ENCODE results near the gene KCNJ15.
"Not testable (repeated sequence)": the region's sequence is repeated elsewhere in the genome, so short reads cannot be mapped to it uniquely, and the experiment has no call there.

KCNJ15 gene

DNA sequence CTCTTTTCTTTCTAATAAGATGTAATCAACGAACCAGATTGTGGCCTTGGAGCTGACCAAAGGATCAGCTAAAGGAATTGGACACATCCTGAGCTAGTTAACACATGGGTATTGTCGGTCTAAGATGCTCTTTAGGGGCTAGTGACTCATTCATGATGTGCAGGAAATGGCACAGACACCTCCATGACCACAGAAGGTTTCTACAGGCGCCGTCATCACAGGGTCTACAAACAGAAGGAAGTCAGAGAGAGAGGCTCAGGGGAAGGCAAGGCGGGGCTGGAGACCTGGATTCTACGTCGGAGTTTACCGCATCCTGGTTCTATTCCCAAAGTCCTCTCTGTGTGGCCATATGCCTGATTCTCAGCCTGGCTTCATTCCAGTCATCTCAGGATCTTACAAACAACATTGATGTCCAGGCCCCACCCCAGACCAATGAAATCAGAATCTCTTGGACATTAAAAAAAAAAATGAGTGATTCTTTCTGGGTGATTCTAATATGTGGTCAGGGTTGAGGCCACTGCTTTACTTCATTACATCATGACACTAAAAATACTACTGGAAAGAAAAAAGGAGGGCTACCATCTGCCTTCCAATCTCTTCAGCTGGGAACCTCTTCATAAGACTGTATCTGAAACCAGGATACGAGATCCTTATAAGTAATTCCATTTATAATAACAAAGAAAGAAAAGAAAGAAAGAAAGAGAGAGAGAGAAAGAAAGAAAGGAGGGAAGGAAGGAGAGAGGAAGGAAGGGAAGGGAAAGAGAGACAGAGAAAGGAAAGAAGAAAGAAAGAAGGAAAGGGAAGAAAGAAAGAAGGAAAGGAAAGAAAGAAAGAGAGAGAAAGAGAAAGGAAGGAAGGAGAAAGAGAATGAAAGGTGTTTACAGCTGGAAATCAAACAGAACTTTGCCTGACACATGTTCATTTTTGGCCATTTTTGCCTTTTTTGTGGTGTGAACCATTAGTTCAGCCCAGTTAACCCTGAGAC is 11.6 kb upstream of the KCNJ15 start:
- DNase-seq: no peak

DNA sequence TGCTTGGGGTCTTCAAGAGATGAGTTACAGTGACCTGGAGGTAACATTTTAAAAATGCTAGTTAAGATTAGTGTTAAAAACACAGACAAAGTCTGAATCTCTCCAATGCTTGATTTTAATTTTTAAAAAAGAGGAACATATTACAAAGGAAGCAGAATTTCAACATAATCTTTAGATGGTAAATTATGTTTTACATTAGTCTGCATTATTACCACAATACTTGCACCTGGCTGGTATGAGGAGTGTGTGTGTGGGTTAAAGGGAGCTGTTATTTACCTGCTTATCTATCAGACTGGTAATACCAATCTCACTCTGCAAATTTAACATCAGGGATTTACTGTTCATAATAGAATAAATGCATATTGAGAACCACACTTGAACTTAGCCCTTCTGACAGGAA is 10.3 kb upstream of the KCNJ15 start:
- DNase-seq: no peak

DNA sequence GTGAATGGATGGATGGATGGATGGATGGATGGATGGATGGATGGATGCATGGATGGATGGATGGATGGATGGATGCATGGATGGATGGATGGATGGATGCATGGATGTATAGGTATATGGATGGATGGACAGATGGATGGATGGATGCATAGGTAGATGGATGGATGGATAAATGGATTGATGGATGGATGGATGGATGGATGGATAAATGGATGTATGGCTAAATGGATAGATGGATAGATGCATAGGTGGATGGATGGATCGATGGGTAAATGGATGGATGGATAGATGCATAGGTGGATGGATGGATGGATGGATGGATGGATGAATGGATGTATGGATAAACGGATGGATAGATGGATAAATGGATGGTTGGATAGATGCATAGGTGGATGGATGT is 9.7 kb upstream of the KCNJ15 start:
- not testable (repeated sequence) for DNase-seq

DNA sequence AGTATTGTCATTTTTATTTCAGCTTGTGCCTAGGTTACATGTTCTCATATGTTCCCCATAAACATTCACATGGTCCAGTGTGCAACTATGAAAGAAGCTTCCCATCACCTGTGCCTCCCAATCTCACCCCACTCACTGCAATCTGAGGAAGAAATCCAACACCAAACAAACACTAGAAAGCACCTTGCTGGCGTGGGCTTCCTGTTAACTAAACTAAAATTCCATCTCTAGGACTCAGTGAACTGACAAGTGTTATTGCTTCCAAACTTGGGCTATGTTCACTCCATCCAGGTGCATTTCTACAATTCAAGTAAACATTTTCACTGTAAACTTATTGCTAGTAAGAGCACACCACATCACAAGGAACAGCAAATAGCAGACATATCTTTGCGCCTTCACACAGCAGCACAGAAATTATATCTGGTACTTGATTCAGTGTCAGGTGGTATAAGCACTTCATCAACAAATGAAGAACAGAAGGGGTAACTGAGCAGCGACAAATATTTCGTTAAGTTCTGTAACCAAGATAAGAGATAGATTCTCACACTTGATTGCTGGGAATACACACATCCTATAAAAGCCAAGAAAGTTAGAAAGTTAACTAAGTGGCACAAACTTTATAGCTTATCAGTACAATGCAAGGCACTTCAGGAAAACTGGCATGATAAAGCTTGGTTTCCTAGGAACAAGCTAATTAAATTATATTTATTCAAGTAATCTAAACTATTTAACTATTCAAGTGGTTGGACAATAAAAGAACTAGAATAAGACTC is 8.9 kb upstream of the KCNJ15 start:
- peak; percentile 13 for DNase-seq

DNA sequence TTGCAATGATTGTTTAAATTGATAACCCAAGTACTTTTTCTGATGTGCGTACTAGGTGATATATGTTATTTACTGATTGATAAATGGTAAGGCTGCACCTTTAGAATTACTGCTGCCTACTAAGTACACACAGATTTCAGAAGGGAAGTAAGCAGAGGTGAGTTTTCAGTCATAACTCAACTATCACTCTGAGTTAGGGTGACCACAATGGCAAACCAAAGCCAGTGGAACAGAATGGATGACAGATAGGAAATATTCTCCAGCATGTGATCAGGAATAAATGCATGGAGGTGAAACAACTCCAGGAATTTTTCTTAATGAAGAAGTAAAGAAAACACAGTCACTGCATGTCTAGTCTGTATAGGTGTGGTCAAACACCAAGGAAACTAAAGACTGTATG is 7.5 kb upstream of the KCNJ15 start:
- no peak for DNase-seq

DNA sequence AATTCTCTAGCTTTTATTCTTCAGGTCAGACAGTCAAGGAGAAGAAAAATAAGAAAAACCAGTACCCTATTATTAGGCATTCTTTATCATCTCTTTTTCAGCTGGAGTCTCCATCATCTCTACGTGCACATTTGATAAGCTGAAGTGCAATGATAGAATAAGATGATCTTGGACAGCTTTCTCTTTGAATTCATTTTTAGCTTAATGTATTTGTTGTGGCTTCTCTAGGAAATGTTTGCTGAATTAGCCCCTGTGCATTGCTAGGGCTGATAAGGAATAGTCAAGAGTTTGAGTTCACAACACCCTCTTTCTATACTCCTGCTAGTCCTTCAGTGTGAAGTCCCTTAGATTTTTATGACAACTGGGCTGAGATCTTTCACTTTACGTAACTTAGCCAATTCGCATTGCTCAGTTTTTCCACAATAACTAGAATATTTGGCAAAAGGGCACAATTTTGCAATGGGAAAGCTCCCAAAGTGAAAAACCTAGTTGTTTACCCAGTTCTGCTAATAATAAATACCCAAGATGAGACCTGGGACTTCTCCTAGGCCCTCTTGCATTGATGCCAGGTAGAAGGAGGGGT is 7.0 kb upstream of the KCNJ15 start:
- DNase-seq: no peak

DNA sequence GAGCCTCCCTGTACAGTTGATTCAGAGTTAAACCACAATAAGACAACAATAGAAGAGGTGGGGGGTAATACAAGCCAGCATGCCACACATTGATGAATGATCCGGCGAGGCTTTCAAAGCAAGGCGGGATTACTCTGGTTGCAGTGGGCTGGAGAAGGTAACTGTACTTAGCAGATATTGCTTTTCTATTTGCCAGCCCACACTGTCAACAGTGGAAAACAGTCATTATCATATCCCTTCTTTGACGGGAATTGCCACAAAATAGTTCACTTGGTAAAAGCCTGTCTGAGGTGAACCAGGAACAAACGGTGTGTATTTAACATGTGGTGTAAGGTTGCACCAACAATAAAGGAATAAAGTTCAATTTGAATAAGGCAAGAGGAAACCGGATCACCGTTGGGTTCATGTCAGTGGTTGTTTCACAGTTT is 5.8 kb upstream of the KCNJ15 start:
- DNase-seq: peak; percentile 7

DNA sequence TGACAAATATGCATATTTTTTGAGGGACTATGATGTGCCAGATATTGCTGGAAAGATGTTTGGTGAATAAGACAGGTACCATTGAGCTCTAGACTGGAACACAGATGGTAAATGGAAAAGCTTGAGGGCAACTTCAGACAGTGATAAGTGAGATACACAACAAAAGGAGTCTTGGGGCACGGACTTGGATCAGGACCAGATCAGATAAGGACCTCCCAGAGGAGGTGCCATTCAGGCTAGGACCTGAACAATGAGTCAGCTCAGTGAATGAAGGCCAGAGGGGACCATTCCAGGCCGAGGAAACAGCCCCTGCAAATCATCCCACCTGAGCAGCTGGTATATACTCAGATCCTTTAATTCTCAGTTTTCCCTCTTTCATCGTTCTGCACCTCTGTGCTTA is 1.8 kb upstream of the KCNJ15 start:
- DNase-seq: no peak

DNA sequence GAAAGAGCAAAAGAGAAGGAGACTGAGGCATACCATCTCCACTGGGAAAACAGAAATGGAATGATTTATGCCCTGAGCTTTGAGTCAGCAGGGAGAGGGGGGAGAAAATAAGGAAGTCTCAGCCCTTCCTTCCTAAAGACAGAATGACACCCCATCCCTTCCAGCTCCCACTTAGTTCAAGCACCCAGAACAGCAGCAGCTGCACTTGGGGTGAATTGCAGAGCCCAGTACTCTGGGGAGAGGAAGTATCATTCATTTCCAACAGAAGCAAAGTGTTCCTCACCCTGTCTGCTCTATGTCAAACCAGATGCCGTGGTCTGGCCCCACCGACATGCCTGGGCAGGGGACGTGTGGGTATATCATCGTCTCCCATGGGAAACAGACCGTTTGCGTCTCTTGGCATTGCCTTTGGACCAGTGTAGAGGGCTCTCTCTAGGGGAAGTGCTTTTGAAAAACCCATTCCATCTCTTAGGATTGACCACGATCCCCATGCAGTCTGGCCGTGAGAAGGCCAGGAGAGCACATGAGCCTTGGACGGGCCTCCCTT is 1.1 kb upstream of the KCNJ15 start:
- DNase-seq: no peak

DNA sequence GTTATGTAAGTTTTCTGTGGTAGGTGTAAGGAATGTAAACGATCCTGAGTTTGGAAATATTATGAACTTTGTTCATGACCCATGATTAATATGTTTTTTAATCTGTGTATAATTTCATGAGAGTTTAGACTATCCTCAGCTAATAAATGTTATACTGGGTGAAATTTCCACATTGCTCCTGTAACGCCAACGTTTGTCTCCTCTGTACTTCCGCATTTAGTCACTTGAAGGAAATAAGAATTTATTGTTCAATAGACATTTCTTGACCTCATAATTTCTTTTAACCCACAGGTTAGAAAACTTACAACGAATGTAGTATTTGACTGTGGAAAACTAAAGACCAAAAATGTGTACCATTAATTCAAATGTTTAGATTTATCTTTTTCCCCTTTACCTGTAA is 876 bp downstream of the KCNJ15 start:
- no peak for DNase-seq

DNA sequence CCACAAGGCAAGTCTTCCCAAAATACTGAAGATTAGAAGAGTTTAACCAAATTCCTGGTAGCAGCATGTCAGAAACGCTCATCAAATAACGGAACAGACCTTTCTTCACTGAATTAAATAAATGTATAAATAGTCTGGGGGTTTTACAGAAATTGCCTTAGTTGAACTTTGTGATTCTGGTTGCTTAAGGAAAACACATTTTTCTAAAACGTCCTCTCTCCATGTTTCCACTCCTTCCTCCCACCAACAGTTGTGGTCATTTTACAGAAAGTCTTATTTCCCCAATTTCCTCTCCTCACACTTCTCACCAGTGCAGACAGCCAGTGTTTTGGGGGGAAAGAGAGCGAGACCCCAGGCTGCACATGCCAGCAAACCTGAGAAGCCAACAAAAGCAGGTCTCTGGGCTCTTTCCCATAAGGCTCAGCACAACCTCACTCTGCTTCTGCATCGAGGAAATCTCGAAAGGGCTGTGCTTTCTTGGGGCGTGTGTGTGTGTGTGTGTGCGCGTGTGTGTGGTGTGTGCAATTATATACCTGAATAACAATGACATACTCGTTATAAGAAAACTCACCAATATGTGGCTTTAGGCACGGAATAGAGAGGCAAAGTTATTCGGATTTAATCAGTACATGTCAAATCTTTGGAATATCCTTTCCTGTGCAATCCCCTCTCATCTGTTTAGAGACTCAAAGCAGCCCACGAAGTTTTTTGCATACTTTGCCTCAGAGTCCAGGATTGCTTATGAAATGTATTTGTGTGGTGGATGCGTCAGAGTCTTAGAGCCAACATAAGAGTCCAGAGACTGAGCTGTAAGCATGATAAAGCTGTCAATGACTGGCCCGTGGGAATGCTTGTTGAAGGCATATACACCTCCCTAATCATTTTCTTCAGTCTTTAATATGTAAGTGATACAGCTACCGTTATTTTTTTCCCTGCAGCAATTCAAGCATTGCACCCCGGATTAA is 2.0 kb downstream of the KCNJ15 start:
- DNase-seq: no peak

DNA sequence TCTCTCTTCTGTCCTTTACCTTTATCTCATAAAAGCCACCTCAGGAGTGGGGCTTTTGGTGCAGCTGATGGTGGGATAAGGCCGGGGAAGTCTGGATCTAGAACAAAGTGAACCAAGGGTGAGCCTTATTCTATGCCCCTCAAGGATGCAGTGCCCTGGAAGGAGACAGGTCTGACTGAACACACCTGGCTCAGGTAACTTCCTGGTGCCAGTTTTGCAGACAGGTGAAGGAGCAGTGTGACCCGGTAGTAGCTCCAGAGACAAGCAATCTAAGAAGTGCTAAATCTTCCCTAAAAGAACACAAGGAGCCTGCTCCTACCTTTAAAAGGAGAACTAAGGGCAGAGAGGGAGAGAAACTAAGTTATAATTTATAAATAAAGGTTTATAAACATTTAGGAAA is 2.9 kb downstream of the KCNJ15 start:
- no peak for DNase-seq

DNA sequence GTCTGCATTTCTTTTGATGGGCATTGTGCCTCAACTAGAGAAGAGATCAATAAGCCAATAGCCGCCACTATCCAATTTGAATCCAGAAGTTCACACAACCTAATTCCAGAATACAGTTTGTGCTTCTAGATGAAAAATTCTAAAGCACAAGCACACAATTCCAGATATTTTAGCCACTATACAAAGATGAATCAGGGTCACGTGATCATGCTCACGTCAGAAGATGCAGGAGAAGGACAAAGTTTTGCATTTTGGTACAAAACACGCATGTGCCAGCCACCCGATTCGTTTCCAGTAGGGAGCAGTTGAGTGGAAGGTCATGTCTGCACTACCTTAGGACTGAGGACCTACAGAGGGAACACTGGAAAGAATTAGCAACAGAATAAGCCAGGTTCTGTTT is 3.6 kb downstream of the KCNJ15 start:
- no peak for DNase-seq

DNA sequence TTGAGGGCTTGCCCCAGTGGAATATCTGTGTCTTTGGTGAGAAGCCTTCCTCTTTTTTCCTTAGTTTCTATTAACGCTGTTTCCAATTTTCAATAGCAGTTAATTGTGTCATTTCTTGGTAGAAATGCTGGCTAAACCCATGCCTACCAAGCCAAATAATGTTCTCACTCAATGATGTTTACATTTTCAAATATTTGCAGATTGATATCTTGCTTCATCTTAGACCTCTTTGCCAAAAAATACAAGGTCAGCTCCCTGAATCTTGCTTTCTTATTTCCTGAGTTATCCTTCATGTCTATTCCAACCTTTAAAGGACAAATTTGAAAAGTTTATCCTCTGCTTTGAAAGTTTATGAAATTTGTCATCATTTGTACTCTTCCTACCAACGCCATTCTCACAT is 5.1 kb downstream of the KCNJ15 start:
- DNase-seq: no peak

DNA sequence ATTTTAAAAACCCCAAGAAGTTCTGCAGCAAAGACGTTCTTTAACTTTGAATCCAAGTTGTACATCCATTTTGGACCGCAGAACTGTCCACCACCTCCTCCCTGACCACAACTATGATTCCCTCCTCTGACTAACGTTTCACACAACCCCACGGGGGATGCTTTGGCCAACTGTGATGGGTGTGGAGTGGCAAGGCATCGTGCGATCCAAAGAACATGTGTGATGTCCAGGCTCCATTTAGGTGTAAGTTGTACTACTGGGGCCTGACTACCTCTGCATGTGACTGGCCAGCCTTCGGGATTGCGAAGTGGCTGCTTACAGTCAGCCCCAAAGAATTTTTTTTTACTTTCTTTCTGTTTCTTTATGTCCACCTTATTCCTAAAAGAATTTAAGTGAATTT is 6.7 kb downstream of the KCNJ15 start:
- no peak for DNase-seq

DNA sequence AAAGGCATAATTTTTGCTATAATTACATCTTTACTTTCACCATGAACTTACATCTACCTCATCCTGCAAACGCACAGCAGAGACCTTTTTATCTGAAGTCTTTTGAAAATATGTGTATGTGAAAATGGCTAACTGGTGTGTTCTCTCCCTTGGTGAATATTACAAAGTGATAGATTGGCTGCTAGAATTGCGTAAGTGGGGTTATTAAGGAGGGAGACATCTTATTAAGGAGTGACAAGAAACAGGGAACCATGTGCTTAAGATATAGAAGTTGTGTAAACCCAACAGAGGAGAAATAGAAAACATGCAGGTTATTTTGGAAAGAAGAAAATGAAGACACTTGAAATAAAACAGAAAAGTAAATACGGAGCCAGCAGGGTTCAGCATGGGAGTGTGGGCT is 7.8 kb downstream of the KCNJ15 start:
- DNase-seq: no peak

DNA sequence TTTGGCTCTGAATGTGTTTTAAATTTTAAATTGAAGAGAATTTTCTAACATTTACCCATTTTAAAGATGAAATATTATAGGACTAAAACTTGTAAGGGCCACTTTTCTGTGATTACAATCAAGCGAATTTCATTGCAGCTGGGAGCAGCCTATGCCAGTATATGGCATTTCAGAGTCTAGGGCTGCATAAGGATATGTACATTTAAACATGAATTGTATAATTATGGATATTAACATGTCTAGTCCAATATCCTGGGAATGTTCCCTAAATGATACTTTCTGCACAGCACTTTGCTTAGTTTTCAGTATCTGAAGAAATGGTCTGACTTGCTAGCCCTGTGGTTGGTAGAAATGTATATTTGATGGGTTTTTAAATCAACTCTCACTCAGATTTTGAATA is 8.4 kb downstream of the KCNJ15 start:
- no peak for DNase-seq

DNA sequence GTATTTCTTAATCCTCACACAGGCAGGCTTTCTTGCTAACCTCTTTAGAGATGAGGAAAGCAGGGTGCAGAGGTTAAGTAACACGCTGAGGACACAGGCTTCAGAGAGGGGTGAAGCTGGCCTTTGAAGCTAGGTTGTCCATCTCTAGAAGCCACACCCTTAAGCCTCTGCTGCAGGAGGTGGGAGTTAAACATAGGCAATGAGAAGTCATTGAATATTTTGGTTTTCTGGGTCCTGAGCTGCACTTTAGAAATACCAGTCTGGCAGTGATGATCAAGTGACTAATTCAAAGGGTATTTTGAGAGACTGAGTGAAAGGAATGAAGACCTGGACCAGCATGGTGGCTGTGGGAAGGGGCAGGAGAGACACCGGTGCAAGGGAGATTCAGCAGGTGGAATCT is 9.9 kb downstream of the KCNJ15 start:
- no peak for DNase-seq

DNA sequence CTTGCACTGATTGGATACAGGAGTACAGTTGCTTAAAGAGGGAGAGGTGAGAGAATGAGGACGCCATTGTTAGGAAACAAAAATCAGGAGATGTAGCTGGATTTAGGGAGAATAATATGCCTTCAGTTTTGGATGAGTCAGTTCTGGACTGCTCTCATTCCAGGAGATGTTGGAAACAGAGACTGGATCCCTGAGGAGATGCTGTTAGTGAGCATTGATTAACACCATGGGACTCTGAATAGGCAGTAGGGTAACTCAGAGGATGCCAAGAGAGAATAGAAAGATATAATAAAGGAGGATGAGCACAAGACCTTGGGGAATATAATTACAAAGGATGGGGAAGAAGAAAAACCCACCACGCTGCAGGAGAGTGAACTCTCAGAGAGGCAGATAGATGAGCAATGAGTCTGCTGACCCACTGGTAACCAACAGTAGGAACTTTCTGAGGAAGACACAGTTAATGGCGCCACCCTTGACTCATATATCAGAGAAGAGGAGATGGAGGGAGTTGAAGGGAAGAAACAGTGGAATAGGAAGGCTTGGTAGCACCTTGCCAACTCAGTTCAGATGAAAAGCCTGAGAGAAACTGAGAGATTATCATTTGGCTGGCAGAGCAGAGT is 10.5 kb downstream of the KCNJ15 start:
- no peak for DNase-seq

DNA sequence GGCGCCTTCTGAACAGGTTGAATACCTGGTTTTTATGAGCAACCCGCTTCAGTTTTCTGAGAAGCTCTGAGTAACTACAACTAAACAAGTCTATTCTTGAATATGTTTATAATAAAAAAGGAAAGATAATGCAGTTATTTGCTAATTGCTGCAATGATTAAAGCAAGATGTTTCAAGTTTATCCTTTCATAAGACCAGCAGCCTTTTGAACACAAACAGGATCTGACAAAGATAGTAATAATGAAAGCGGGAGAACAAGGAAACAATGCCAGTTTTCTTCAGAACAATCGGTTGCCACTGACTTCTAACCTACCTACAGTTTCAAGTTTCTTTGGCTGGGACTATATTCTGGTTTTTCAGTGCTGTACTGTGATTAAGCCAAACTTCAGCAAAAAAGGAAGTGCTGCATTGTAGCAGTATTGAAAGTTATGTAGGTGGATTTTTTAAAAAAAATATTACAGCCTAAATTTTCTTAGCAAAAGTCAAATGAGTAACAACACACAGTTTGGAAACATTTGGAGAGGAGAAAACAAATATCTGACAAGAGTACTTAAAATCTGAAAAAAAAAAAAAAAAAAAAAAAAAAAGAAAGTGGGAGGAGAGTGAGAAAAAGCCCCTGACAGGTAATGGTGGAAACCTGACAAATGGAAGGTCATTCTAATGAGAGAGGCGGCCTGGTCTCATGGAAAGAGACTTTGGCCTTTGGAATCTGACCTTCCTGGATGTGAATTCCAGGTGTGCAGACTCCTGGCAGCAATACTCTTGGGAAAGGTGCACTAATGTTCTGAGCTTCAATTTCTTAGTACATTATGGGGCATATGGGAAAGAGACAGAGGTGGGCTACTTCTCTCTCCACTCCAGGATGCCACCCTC is 11.4 kb downstream of the KCNJ15 start:
- DNase-seq: no peak
